Activated CD4-positive, alpha-beta T cell treated with anti-CD3 and anti-CD28 coated beads, Interleukin-2, Interleukin-6, amounts not matched to agents 100 ng/mL and 50 ng/mL, durations not matched to agents 16 hours and 8 hours (primary cell): ENCODE measurements around the gene CRPPA.
"Not testable (repeated sequence)": the region's sequence is repeated elsewhere in the genome, so short reads cannot be mapped to it uniquely, and the experiment has no call there.

Experiments used
- DNase-seq: peaks from one replicate; pipeline ENCODE4 v3.0.0-alpha.2; 2020

The CRPPA gene

GRCh38 chr7:16421333-16422102 lies at the start of gene CRPPA:
CRPPA (minus strand) TSS chr7:16421538; CDS start chr7:16421322, 216 bp downstream.
- peak; percentile 16 for DNase-seq

- no peak for DNase-seq
These were observed 44.4 kb upstream of the CRPPA start, which contains the start of gene SOSTDC1 for GRCh38 chr7:16465469-16466361. SOSTDC1 (minus strand) TSS chr7:16465738; CDS start chr7:16465668, 70 bp downstream.

- no peak for DNase-seq
These were observed 42.8 kb upstream of the CRPPA start for GRCh38 chr7:16463949-16464715.

- no peak for DNase-seq
These were observed 42.2 kb upstream of the CRPPA start for GRCh38 chr7:16463520-16463919.

GRCh38 chr7:16462431-16462889 lies 41.1 kb upstream of the CRPPA start:
- DNase-seq, result no peak

- DNase-seq, result no peak
These were observed 39.6 kb upstream of the CRPPA start for GRCh38 chr7:16460789-16461493.

GRCh38 chr7:16456303-16456702 lies 35.0 kb upstream of the CRPPA start:
- not testable (repeated sequence) for DNase-seq

- DNase-seq, result no peak
These were observed 34.3 kb upstream of the CRPPA start for GRCh38 chr7:16455591-16455990.

- no peak for DNase-seq
These were observed 29.0 kb upstream of the CRPPA start for GRCh38 chr7:16450366-16450765.

- no peak for DNase-seq
These were observed 26.5 kb upstream of the CRPPA start for GRCh38 chr7:16447876-16448275.

GRCh38 chr7:16446508-16446907 lies 25.2 kb upstream of the CRPPA start:
- DNase-seq, result no peak

GRCh38 chr7:16443871-16444270 lies 22.5 kb upstream of the CRPPA start:
- not testable (repeated sequence) for DNase-seq

- no peak for DNase-seq
These were observed 17.6 kb upstream of the CRPPA start for GRCh38 chr7:16438988-16439387.

GRCh38 chr7:16436306-16436705 lies 15.0 kb upstream of the CRPPA start:
- DNase-seq, result no peak

GRCh38 chr7:16433568-16434122 lies 12.3 kb upstream of the CRPPA start:
- no peak for DNase-seq

GRCh38 chr7:16432425-16432731 lies 11.0 kb upstream of the CRPPA start:
- DNase-seq, result no peak

- peak; percentile 28 for DNase-seq
These were observed 10.5 kb upstream of the CRPPA start for GRCh38 chr7:16431646-16432424.

GRCh38 chr7:16430133-16430532 lies 8.8 kb upstream of the CRPPA start:
- DNase-seq, result no peak

- no peak for DNase-seq
These were observed 7.3 kb upstream of the CRPPA start for GRCh38 chr7:16428672-16429071.

- no peak for DNase-seq
These were observed 6.8 kb upstream of the CRPPA start for GRCh38 chr7:16428182-16428581.

GRCh38 chr7:16423761-16424160 lies 2.4 kb upstream of the CRPPA start:
- DNase-seq, result no peak
